Astrocyte (in vitro differentiated cells and primary cell): ENCODE data around the gene TNRC6C. TPM values are rescaled to one million over a fixed set of nuclear protein-coding genes. Genes with fewer than 3 reads are reported as not detected.

Experiments
- DNase-seq: peaks from one replicate; pipeline ENCODE4 v3.0.0-alpha.2; 2010; ENCODE audit warnings: low read depth
- FAIRE-seq: peaks from 2 replicates; lab custom pipeline; 2011; peaks lifted over from hg19 to GRCh38; lab: Jason Lieb, UNC
- H2AFZ ChIP-seq: 2 replicates; pipeline ENCODE4 v1.6.0; 2012; ENCODE audit warnings: low read depth, low read length, inconsistent platforms
- H3K27ac ChIP-seq: 2 replicates; pipeline ENCODE4 v1.5.1; 2011; ENCODE audit warnings: low read depth, low read length, inconsistent platforms
- H3K27me3 ChIP-seq: 2 replicates; pipeline ENCODE4 v1.6.0; 2011; ENCODE audit warnings: low read length, inconsistent platforms; ENCODE audit not compliant: insufficient read depth
- H3K36me3 ChIP-seq: 2 replicates; pipeline ENCODE4 v1.5.1; 2011; ENCODE audit warnings: low read length, inconsistent platforms; ENCODE audit not compliant: insufficient read depth
- H3K4me1 ChIP-seq: 2 replicates; pipeline ENCODE4 v1.5.1; 2011; ENCODE audit warnings: low read length, inconsistent platforms; ENCODE audit not compliant: insufficient read depth
- H3K4me2 ChIP-seq: 2 replicates; pipeline ENCODE4 v1.6.0; 2012; ENCODE audit warnings: low read length, inconsistent platforms
- H3K4me3 ChIP-seq: 2 replicates; pipeline ENCODE4 v1.5.1; 2011; ENCODE audit warnings: low read depth, mild to moderate bottlenecking, low read length, inconsistent platforms; ENCODE audit not compliant: insufficient read depth
- H3K79me2 ChIP-seq: 2 replicates; pipeline ENCODE4 v1.6.0; 2012; ENCODE audit warnings: mild to moderate bottlenecking, low read length, inconsistent platforms; ENCODE audit not compliant: insufficient read depth
- H3K9ac ChIP-seq: 2 replicates; pipeline ENCODE4 v1.6.0; 2012; ENCODE audit warnings: mild to moderate bottlenecking, low read length, inconsistent platforms
- H3K9me3 ChIP-seq: 2 replicates; pipeline ENCODE4 v1.5.1; 2012; ENCODE audit warnings: low read depth, mild to moderate bottlenecking, low read length, inconsistent platforms; ENCODE audit not compliant: insufficient read depth
- H4K20me1 ChIP-seq: 2 replicates; pipeline ENCODE4 v1.6.0; 2012; ENCODE audit warnings: low read length, inconsistent platforms; ENCODE audit not compliant: insufficient read depth
- H3K27ac Mint-ChIP-seq: one replicate; pipeline ENCODE4 v1.8.0; 2021; ENCODE audit warnings: mild to moderate bottlenecking, mixed read lengths; ENCODE audit not compliant: unreplicated experiment
- H3K27me3 Mint-ChIP-seq: one replicate; pipeline ENCODE4 v1.8.0; 2021; ENCODE audit warnings: low read depth, mixed read lengths; ENCODE audit not compliant: unreplicated experiment
- H3K36me3 Mint-ChIP-seq: one replicate; pipeline ENCODE4 v1.8.0; 2021; ENCODE audit warnings: low read depth, mixed read lengths; ENCODE audit not compliant: unreplicated experiment
- H3K4me1 Mint-ChIP-seq: one replicate; pipeline ENCODE4 v1.8.0; 2021; ENCODE audit warnings: low read depth, mixed read lengths; ENCODE audit not compliant: unreplicated experiment
- H3K4me3 Mint-ChIP-seq: one replicate; pipeline ENCODE4 v1.8.0; 2021; ENCODE audit warnings: mild to moderate bottlenecking, moderate library complexity, mixed read lengths; ENCODE audit not compliant: unreplicated experiment
- H3K9me3 Mint-ChIP-seq: one replicate; pipeline ENCODE4 v1.8.0; 2021; ENCODE audit warnings: mild to moderate bottlenecking, mixed read lengths; ENCODE audit not compliant: unreplicated experiment
- EZH2 ChIP-seq: IDR thresholded peaks from 2 replicates; pipeline ENCODE4 v1.6.1; 2012; ENCODE audit warnings: mild to moderate bottlenecking, low read length, inconsistent platforms; ENCODE audit not compliant: insufficient read depth
- total RNA-seq: library from RNA; stranded (reverse); gene quantifications from 2 replicates; pipeline ENCODE4 v1.2.1, GENCODE V29; 2021
- TF ChIP-seq, protein P1 (sequence below): IDR thresholded peaks from 2 replicates; pipeline ENCODE4 v1.5.1; 2011; ENCODE audit warnings: low read depth, mild to moderate bottlenecking, inconsistent platforms, low read length, moderate library complexity; ENCODE audit not compliant: insufficient read depth

Gene TNRC6C
- total RNA-seq, 1 donor from 2014 or later, result 7.3 TPM

DNA sequence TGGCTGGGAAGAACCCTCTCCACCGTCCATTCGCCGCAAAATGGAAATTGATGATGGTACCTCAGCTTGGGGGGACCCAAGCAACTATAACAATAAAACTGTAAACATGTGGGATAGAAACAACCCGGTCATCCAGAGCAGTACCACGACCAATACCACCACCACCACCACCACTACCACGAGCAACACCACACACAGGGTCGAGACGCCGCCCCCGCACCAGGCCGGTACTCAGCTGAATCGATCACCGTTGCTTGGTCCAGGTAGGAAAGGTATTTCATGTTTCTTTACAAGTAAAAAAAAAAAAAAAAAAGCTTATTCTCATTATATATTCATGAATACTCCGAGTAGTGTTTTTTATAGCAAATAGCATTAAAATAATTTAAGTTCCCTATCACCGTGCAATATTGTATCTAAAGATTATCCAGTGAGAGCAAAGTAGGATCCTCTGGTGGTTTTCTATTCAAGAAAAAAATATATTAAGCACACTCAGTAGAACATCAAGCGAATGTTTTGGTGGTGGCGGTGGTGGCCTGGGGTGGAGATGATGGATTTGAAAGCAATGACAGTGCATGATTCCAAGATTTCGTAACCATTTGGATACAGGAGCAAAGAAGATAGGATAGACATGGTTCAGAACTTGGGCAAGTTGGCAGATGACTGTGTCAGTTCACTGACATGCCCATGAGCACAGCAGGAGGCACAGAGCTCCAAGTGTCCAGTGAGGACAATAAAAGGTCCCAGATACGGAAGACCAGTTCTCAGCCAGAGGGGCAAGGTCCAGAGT is 92.9 kb downstream of the TNRC6C start:
- Mint-ChIP-seq H3K9me3 (peaks cover 4% of the 10 kb centered on the region), H3K36me3 (peaks cover 20% of the 10 kb centered on the region), H3K4me1 (no peaks in the 10 kb centered on the region), H3K27ac (no peak overlapping the region), H3K27me3 (no peaks in the 10 kb centered on the region), H3K4me3 (no peak overlapping the region)
- no peak for FAIRE-seq
- H3K4me1 ChIP-seq, result no peaks in the 10 kb centered on the region
- no peak overlapping the region for H3K27ac ChIP-seq
- TF ChIP-seq, protein P1, sequence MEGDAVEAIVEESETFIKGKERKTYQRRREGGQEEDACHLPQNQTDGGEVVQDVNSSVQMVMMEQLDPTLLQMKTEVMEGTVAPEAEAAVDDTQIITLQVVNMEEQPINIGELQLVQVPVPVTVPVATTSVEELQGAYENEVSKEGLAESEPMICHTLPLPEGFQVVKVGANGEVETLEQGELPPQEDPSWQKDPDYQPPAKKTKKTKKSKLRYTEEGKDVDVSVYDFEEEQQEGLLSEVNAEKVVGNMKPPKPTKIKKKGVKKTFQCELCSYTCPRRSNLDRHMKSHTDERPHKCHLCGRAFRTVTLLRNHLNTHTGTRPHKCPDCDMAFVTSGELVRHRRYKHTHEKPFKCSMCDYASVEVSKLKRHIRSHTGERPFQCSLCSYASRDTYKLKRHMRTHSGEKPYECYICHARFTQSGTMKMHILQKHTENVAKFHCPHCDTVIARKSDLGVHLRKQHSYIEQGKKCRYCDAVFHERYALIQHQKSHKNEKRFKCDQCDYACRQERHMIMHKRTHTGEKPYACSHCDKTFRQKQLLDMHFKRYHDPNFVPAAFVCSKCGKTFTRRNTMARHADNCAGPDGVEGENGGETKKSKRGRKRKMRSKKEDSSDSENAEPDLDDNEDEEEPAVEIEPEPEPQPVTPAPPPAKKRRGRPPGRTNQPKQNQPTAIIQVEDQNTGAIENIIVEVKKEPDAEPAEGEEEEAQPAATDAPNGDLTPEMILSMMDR, result no peak
- TF ChIP-seq EZH2, result no peak
- H3K27me3 ChIP-seq, result no peaks in the 10 kb centered on the region
- DNase-seq, result no peak
- no peak overlapping the region for H2AFZ ChIP-seq
- no peaks in the 10 kb centered on the region for H3K79me2 ChIP-seq
- H4K20me1 ChIP-seq, result no peaks in the 10 kb centered on the region
- peaks cover 17% of the 10 kb centered on the region for H3K36me3 ChIP-seq
- H3K9ac ChIP-seq, result no peak overlapping the region
- no peak overlapping the region for H3K4me3 ChIP-seq
- H3K4me2 ChIP-seq, result no peak overlapping the region
- no peaks in the 10 kb centered on the region for H3K9me3 ChIP-seq

DNA sequence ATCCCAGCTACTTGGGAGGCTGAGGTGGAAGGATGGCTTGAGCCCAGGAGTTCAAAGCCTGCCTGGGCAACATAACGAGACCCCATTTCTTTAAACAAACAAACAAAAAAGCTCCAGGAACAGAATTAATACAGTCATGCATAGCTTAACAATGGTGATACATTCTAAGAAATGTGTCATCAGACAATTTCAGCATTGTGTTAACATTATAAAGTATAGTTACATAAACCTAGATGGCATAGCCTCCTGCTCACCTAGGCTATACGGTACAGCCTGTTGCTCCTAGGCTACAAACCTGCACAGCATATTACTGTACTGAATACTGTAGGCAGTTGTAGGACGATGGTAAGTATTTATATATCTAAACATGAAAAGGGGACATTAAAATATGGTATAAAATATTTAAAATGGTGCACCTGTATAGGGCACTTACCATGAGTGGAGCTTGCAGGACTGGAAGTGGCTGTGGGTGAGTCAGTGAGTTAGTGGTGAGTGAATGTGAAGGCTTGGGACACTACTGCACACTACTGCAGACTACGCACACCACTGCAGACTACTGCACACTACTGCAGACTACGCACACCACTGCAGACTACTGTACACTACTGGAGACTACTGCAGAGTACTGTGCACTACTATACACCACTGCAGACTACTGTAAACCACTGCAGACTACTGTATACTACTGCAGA is 95.4 kb downstream of the TNRC6C start:
- no peak overlapping the region for H3K27ac ChIP-seq
- H3K9me3 Mint-ChIP-seq, result peaks cover 3% of the 10 kb centered on the region

More for the DNA sequence above, 95.4 kb downstream of the TNRC6C start:
- no peak overlapping the region for H2AFZ ChIP-seq
- H3K4me2 ChIP-seq, result no peak overlapping the region
- no peak for TF ChIP-seq EZH2
- TF ChIP-seq, protein P1, result no peak
- H3K4me1 Mint-ChIP-seq, result peaks cover 8% of the 10 kb centered on the region
- FAIRE-seq, result no peak
- H4K20me1 ChIP-seq, result no peaks in the 10 kb centered on the region
- no peaks in the 10 kb centered on the region for H3K79me2 ChIP-seq
- no peaks in the 10 kb centered on the region for H3K27me3 ChIP-seq
- no peak overlapping the region for H3K9ac ChIP-seq
- no peaks in the 10 kb centered on the region for H3K9me3 ChIP-seq
- no peaks in the 10 kb centered on the region for H3K27me3 Mint-ChIP-seq
- no peak overlapping the region for H3K4me3 ChIP-seq
- no peak overlapping the region for H3K27ac Mint-ChIP-seq
- H3K4me1 ChIP-seq, result no peaks in the 10 kb centered on the region
- DNase-seq, result no peak
- peaks cover 15% of the 10 kb centered on the region for H3K36me3 Mint-ChIP-seq
- H3K36me3 ChIP-seq, result peaks cover 17% of the 10 kb centered on the region
- H3K4me3 Mint-ChIP-seq, result no peak overlapping the region
